LNCAP (cell line): ENCODE measurements around the gene HLA-B.

Experiments used
- TF ChIP-seq, protein P1 (sequence below): fragments of 450-650 bp; IDR thresholded peaks from 2 replicates; pipeline ENCODE4 v1.5.1; 2017; ENCODE audit warnings: mild to moderate bottlenecking

The HLA-B gene

DNA sequence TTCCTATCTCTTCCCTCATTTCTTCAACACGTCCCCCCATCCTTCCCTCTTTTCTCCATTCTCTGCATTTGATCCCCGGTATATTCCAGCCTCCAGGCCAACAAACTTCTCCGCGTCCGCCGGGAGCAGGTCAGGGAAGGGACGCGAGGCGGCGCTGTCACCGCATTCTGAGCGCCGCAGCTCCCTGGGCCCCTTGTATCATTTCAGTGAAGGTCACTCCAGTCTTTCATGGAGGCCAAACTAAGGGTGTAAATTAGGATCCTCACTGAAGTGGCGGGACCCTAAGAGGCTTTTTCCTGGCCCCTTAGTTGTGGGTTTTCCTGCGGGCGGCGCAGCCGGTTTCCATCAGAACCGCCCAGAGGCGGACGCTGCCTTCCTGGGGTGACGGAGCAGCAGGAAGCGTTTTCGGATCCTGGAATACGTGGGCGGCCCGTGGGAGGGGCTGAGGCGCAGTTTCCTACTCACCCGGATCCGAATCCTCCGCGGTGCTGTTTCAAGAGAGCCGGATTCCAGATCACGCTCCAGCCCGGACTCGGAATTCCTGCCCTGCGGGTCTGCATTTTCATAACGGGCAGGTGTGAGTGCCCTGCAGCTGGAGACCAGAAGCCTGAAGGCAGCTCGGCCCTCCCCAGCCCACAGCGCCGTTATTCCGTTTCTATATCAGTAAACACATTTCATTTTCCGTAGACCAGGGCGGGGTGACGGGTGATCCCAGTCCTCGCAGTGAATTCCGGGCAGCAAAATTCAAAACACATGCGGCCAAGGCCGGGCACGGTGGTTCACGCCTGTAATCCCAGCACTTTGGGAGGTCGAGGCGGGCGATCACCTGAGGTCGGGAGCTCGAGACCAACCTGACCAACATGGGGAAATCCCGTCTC lies 42.8 kb upstream of the HLA-B start:
- TF ChIP-seq, protein P1, sequence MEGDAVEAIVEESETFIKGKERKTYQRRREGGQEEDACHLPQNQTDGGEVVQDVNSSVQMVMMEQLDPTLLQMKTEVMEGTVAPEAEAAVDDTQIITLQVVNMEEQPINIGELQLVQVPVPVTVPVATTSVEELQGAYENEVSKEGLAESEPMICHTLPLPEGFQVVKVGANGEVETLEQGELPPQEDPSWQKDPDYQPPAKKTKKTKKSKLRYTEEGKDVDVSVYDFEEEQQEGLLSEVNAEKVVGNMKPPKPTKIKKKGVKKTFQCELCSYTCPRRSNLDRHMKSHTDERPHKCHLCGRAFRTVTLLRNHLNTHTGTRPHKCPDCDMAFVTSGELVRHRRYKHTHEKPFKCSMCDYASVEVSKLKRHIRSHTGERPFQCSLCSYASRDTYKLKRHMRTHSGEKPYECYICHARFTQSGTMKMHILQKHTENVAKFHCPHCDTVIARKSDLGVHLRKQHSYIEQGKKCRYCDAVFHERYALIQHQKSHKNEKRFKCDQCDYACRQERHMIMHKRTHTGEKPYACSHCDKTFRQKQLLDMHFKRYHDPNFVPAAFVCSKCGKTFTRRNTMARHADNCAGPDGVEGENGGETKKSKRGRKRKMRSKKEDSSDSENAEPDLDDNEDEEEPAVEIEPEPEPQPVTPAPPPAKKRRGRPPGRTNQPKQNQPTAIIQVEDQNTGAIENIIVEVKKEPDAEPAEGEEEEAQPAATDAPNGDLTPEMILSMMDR, result peak; percentile 89

GRCh38 chr6:31397901-31398525 lies 41.0 kb upstream of the HLA-B start:
- TF ChIP-seq, protein P1, result no peak

DNA sequence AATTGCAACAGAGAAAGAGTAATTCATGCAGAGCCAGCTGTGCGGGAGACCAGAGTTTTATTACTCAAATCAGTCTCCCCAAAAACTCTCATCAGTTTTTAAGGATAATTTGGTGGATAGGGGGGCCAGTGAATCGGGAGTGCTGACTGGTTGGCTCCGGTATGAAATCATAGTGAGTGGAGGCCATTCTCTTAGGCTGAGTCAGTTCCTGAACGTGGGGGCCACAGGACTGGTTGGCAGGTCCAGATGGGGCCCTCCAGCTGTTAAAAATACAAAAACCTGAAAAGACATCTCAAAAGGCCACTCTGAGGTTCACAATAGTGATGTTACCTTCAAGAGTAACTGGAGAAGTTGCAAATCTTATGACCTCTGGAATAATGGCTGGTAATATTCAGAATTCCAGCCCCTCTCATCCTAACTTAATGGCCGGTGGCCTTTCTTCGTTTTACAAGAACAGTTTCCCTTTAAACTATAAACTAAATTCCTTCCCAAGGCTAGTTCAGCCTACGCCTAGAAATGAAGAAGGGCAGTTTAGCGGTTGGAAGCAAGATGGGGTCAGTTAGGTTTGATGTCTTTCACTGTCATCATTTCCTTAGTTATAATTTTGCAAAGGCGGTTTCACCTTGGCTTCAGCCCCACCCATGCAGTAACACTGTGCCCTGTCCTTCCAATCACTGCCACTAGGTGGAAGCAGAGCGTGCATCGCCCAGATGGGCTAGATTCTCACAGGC lies 39.6 kb upstream of the HLA-B start:
- TF ChIP-seq, protein P1, result peak; percentile 58

DNA sequence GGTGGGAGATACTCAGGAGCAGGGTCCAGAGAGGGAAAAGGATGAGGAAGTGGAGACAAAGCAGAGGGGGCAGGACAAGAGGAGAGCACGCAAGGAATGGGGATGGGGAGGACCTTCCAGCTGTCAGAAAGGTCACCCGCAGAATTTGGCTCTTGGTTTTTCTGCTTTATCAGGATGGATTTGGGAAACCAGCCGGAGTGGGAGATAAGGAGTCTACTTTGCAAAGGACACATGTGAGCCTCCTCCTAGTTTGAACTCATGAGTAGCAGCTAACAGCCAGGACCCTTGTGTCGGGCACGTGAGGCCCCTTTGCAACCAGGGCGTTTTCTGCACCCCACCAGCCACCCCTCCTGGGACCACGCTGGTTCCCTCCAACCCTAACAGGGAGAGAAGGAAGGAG lies 38.9 kb upstream of the HLA-B start:
- TF ChIP-seq, protein P1, result no peak

DNA sequence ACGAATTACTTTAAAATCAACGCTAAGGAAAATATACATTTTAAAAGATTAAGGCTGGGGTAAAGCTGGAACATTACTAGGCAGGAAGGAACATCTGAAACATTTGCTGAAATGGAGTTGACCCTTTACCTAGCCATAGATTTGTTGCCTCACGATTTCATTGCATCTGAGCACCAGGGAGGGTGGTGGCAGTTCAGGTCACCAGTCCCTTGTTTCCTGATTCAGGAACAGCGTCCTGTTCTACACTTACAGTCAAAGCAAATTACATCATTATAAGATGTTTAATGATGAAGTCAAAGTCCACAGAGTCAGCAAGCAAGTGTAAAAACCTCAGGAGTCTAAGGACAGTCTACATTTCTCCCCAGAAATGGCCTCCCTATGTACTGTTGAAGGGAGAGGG lies 37.4 kb upstream of the HLA-B start:
- TF ChIP-seq, protein P1, result no peak

- TF ChIP-seq, protein P1, result no peak
Observed at GRCh38 chr6:31393932-31394331, 37.0 kb upstream of the HLA-B start.

GRCh38 chr6:31386977-31387376 lies 30.0 kb upstream of the HLA-B start:
- TF ChIP-seq, protein P1, result no peak
